Activated B cell treated with CpG ODN at 0.5 μM for 24 hours (primary cell): ENCODE data around the gene DAB1. TPM values are rescaled to one million over a fixed set of nuclear protein-coding genes. Genes with fewer than 3 reads are reported as not detected.

Experiments used
- ATAC-seq: fragments of 200-7000 bp; cut with Tn5 transposase; one replicate; pipeline ENCODE4 v1.10.0; 2021; ENCODE audit warnings: low read depth, mild to moderate bottlenecking, moderate library complexity
- CTCF ChIA-PET: fragments of 350-600 bp; sonication (Branson Sonifier 250); formaldehyde crosslinking; loops from one replicate; lab custom pipeline; 2021; ENCODE audit warnings: antibody characterized with exemption; lab: Charles Lee
- POLR2A ChIA-PET: fragments of 350-600 bp; sonication (Branson Sonifier 250); formaldehyde crosslinking; loops from one replicate; lab custom pipeline; 2021; ENCODE audit warnings: antibody characterized with exemption; lab: Charles Lee
- DNase-seq: peaks from one replicate; pipeline ENCODE4 v3.0.0; 2022
- H3K27ac Mint-ChIP-seq: one replicate; pipeline ENCODE4 v1.8.0; 2020; ENCODE audit warnings: mixed read lengths
- H3K27me3 Mint-ChIP-seq: one replicate; pipeline ENCODE4 v1.8.0; 2021; ENCODE audit warnings: mixed read lengths
- H3K36me3 Mint-ChIP-seq: one replicate; pipeline ENCODE4 v1.8.0; 2021; ENCODE audit warnings: low read depth, mixed read lengths
- H3K4me1 Mint-ChIP-seq: one replicate; pipeline ENCODE4 v1.8.0; 2021; ENCODE audit warnings: mixed read lengths
- H3K4me3 Mint-ChIP-seq: one replicate; pipeline ENCODE4 v1.8.0; 2020; ENCODE audit warnings: mild to moderate bottlenecking, mixed read lengths
- H3K9me3 Mint-ChIP-seq: one replicate; pipeline ENCODE4 v1.8.0; 2020; ENCODE audit warnings: mixed read lengths
- intact Hi-C: fragments of 100-400 bp; cut with micrococcal nuclease; formaldehyde crosslinking; loops from one replicate; pipeline ENCODE4 v1.15.1; 2024
- total RNA-seq: library from RNA; stranded (reverse); gene quantifications from 2 replicates; pipeline ENCODE4 v1.2.3, GENCODE V29; 2022
- TF ChIP-seq, protein P1 (sequence below): fragments of 200-600 bp; IDR thresholded peaks from one replicate; pipeline ENCODE4 v1.8.0; 2022; ENCODE audit warnings: antibody characterized with exemption, mild to moderate bottlenecking

Gene DAB1
- total RNA-seq, 1 donor from 2014 or later, result not detected

GRCh38 chr1:57157818-57158603, 265.8 kb downstream of the DAB1 start:
- POLR2A ChIA-PET, result no interaction called here
- Mint-ChIP-seq H3K4me3 (no peak overlapping the region), H3K9me3 (no peaks in the 10 kb centered on the region), H3K4me1 (peaks cover 4% of the 10 kb centered on the region), H3K27me3 (no peaks in the 10 kb centered on the region), H3K27ac (no peak overlapping the region), H3K36me3 (no peaks in the 10 kb centered on the region)
- intact Hi-C loops, result no loop called here
- no peak for ATAC-seq
- CTCF ChIA-PET, result no interaction called here
- TF ChIP-seq, protein P1, sequence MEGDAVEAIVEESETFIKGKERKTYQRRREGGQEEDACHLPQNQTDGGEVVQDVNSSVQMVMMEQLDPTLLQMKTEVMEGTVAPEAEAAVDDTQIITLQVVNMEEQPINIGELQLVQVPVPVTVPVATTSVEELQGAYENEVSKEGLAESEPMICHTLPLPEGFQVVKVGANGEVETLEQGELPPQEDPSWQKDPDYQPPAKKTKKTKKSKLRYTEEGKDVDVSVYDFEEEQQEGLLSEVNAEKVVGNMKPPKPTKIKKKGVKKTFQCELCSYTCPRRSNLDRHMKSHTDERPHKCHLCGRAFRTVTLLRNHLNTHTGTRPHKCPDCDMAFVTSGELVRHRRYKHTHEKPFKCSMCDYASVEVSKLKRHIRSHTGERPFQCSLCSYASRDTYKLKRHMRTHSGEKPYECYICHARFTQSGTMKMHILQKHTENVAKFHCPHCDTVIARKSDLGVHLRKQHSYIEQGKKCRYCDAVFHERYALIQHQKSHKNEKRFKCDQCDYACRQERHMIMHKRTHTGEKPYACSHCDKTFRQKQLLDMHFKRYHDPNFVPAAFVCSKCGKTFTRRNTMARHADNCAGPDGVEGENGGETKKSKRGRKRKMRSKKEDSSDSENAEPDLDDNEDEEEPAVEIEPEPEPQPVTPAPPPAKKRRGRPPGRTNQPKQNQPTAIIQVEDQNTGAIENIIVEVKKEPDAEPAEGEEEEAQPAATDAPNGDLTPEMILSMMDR, result no peak
- no peak for DNase-seq

GRCh38 chr1:57156907-57157306, 267.0 kb downstream of the DAB1 start:
- Mint-ChIP-seq H3K9me3 (no peaks in the 10 kb centered on the region), H3K27me3 (no peaks in the 10 kb centered on the region), H3K4me3 (no peak overlapping the region), H3K36me3 (no peaks in the 10 kb centered on the region), H3K4me1 (peaks cover 4% of the 10 kb centered on the region), H3K27ac (no peak overlapping the region)
- ChIA-PET CTCF (no interaction called here), POLR2A (no interaction called here)
- no peak for DNase-seq
- intact Hi-C loops, result no loop called here
- ATAC-seq, result no peak
- TF ChIP-seq, protein P1, result no peak

GRCh38 chr1:57146100-57146499, 277.8 kb downstream of the DAB1 start:
- intact Hi-C loops, result no loop called here
- DNase-seq (no peak), ATAC-seq (no peak)
- TF ChIP-seq, protein P1, result no peak
- H3K36me3 Mint-ChIP-seq, result no peaks in the 10 kb centered on the region
- H3K4me1 Mint-ChIP-seq, result no peaks in the 10 kb centered on the region
- no peak overlapping the region for H3K4me3 Mint-ChIP-seq
- no peak overlapping the region for H3K27ac Mint-ChIP-seq
- no peaks in the 10 kb centered on the region for H3K9me3 Mint-ChIP-seq
- H3K27me3 Mint-ChIP-seq, result no peaks in the 10 kb centered on the region
- CTCF ChIA-PET, result no interaction called here
- POLR2A ChIA-PET, result no interaction called here

DNA sequence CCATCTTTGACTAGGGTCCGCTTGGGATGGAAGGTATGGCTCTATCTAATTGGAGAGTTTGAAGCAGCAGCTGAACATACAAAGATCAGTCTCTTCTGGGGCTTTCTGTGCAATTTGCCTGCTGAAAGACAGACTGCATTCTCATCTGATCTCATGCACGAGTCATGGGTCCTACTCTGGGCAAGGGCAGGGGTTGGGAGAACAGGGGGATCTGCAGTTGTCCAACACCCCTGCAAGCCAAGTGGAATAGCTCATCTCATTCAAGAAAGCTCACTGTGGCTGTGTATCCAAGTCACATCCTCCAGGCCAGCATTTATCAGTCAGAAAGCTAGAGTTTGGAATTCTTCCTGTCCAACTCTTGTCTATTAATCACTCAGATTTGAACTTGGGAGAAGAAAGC, 280.9 kb downstream of the DAB1 start:
- CTCF ChIA-PET, result no interaction called here
- no peaks in the 10 kb centered on the region for H3K9me3 Mint-ChIP-seq
- intact Hi-C loops, result no loop called here

DNA sequence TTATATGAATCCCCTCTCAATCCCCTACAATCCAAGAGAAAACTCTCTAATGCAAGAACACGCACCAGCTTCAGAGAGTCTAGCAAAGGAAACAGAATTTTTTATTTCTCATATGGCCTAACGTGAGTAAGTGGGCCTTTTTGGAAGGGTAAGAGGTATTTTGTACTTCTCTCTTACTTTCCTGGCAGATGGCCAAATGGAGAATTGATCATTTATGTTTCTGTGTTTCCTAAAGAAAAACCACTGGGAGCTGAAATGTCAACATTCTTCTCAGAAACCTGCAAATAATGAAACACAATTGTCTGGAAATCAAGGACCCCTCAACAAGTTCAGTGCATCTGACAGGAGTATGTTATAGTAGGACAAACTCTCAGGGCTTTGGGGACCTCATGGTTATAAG, 281.7 kb downstream of the DAB1 start:
- no peaks in the 10 kb centered on the region for H3K4me1 Mint-ChIP-seq
- TF ChIP-seq, protein P1, result no peak
- ATAC-seq, result no peak
- no peak overlapping the region for H3K27ac Mint-ChIP-seq
- no peak for DNase-seq
- intact Hi-C loops, result no loop called here
- no peaks in the 10 kb centered on the region for H3K27me3 Mint-ChIP-seq
- H3K36me3 Mint-ChIP-seq, result no peaks in the 10 kb centered on the region
- no peak overlapping the region for H3K4me3 Mint-ChIP-seq
- ChIA-PET POLR2A (no interaction called here), CTCF (no interaction called here)
- no peaks in the 10 kb centered on the region for H3K9me3 Mint-ChIP-seq

More for the DNA sequence above, 280.9 kb downstream of the DAB1 start:
- Mint-ChIP-seq H3K36me3 (no peaks in the 10 kb centered on the region), H3K4me1 (no peaks in the 10 kb centered on the region), H3K27ac (no peak overlapping the region), H3K4me3 (no peak overlapping the region), H3K27me3 (no peaks in the 10 kb centered on the region)
- ATAC-seq (no peak), DNase-seq (no peak)
- TF ChIP-seq, protein P1, result no peak
- POLR2A ChIA-PET, result no interaction called here
